ENCODE measurements around the gene TSPAN2.

Gene TSPAN2

DNA sequence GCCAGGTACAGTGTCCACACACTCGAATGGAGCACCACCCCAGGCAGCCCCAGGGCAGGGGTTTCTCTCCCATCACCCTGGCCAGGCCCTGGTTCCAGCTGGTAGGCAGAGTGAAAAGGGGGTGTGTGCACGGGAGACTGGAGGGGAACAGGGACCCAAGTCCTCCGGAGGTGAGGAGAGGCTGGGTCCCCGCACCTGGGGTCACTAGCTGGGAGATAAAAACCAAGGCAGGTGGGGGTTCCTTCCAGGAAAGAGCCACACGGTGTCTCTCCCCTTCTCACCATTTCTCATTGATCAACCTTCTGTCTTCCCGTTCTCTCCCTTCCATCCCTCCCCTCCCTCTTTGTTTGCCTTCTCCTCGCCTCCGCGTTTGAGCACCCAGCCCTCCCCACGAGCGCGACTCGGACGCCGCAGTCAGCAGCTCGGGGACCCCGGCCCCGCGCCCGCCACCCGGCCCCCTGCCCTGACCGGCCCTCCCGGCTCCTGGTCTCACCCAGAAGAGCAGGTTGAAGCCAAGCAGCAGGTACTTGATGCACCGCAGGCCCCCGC, 358 bp downstream of the TSPAN2 start:
- Histone ChIP-seq H3K4me3 (ENCODE audit: insufficient read depth, low read length, poor library complexity, severe bottlenecking) (no peak overlapping the region), H3K9me2 (replicated peaks; ENCODE audit: insufficient read depth, low read length) (no peaks in the 10 kb centered on the region), H3K9ac (ENCODE audit: low read length) (no peak overlapping the region), H3K27me3 (ENCODE audit: low read length) (no peaks in the 10 kb centered on the region), H4K20me1 (ENCODE audit: low read depth, low read length) (no peaks in the 10 kb centered on the region), H3K79me2 (ENCODE audit: insufficient read depth, low read length) (no peaks in the 10 kb centered on the region), H3F3A (ENCODE audit: insufficient read depth) (no peaks in the 10 kb centered on the region), H3K27ac (ENCODE audit: low read depth, low read length) (no peak overlapping the region), H3K9me3 (ENCODE audit: insufficient read depth, low read length) (no peaks in the 10 kb centered on the region), H3K36me3 (ENCODE audit: low read length) (no peaks in the 10 kb centered on the region), H2AFZ (ENCODE audit: low read depth, low read length, severe bottlenecking) (no peak overlapping the region), H3K4me2 (ENCODE audit: low read depth, low read length, poor library complexity, severe bottlenecking) (no peak overlapping the region)
- no peak for TF ChIP-seq EZH2phosphoT487 (conservative IDR thresholded peaks at IDR 0.05; ENCODE audit: low read length)
- TF ChIP-seq, protein P1, sequence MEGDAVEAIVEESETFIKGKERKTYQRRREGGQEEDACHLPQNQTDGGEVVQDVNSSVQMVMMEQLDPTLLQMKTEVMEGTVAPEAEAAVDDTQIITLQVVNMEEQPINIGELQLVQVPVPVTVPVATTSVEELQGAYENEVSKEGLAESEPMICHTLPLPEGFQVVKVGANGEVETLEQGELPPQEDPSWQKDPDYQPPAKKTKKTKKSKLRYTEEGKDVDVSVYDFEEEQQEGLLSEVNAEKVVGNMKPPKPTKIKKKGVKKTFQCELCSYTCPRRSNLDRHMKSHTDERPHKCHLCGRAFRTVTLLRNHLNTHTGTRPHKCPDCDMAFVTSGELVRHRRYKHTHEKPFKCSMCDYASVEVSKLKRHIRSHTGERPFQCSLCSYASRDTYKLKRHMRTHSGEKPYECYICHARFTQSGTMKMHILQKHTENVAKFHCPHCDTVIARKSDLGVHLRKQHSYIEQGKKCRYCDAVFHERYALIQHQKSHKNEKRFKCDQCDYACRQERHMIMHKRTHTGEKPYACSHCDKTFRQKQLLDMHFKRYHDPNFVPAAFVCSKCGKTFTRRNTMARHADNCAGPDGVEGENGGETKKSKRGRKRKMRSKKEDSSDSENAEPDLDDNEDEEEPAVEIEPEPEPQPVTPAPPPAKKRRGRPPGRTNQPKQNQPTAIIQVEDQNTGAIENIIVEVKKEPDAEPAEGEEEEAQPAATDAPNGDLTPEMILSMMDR (IDR thresholded peaks at IDR 0.05; ENCODE audit: insufficient read depth, low read length, poor library complexity, severe bottlenecking), result no peak

DNA sequence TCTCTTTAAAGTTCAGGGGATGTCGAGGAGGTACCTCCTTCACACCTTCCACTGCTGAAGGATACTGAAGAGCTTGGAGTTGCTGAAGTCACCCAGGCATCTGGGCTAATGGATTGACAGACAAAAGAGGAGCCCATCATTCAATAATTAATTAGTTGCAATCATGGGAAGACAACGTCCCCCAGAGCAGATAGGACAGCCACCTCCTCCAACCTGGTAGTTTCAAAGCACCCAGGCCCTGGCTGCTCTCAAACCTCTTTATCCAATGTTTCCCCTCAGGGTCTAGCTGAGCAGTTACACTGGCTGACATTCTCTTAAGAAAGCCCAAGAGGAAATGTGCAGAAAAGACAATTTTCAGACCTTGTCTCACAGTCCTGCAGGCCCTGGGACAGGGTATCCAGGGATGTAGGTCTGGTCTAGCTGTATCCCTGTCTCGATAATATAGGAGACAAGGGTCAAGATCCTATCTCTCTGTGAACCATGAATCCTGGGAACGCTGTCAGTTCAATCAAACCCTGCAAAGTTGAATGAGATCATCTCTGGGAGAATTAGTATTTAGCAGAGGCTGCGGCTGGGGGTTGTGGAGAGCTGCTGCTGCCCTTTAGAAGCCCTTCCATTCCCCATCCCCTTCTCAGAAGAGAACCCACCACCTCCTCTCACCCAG, 1.1 kb downstream of the TSPAN2 start:
- Histone ChIP-seq H3K9me2 (replicated peaks; ENCODE audit: insufficient read depth, low read length) (no peaks in the 10 kb centered on the region), H3K36me3 (ENCODE audit: low read length) (no peaks in the 10 kb centered on the region), H3K79me2 (ENCODE audit: insufficient read depth, low read length) (no peaks in the 10 kb centered on the region), H2AFZ (ENCODE audit: low read depth, low read length, severe bottlenecking) (no peak overlapping the region), H3K27me3 (ENCODE audit: low read length) (no peaks in the 10 kb centered on the region), H3F3A (ENCODE audit: insufficient read depth) (no peaks in the 10 kb centered on the region), H3K4me2 (ENCODE audit: low read depth, low read length, poor library complexity, severe bottlenecking) (no peak overlapping the region), H3K9ac (ENCODE audit: low read length) (no peak overlapping the region), H4K20me1 (ENCODE audit: low read depth, low read length) (no peaks in the 10 kb centered on the region), H3K4me3 (ENCODE audit: insufficient read depth, low read length, poor library complexity, severe bottlenecking) (no peak overlapping the region), H3K9me3 (ENCODE audit: insufficient read depth, low read length) (no peaks in the 10 kb centered on the region), H3K27ac (ENCODE audit: low read depth, low read length) (no peak overlapping the region)
- TF ChIP-seq EZH2phosphoT487 (conservative IDR thresholded peaks at IDR 0.05; ENCODE audit: low read length), result no peak
- TF ChIP-seq, protein P1 (IDR thresholded peaks at IDR 0.05; ENCODE audit: insufficient read depth, low read length, poor library complexity, severe bottlenecking), result no peak

- Histone ChIP-seq H3K4me3 (ENCODE audit: insufficient read depth, low read length, poor library complexity, severe bottlenecking) (no peak overlapping the region), H3K9me2 (replicated peaks; ENCODE audit: insufficient read depth, low read length) (no peaks in the 10 kb centered on the region), H4K20me1 (ENCODE audit: low read depth, low read length) (no peaks in the 10 kb centered on the region), H3K79me2 (ENCODE audit: insufficient read depth, low read length) (no peaks in the 10 kb centered on the region), H3K36me3 (ENCODE audit: low read length) (no peaks in the 10 kb centered on the region), H3K9me3 (ENCODE audit: insufficient read depth, low read length) (no peaks in the 10 kb centered on the region), H2AFZ (ENCODE audit: low read depth, low read length, severe bottlenecking) (no peak overlapping the region), H3K4me2 (ENCODE audit: low read depth, low read length, poor library complexity, severe bottlenecking) (no peak overlapping the region), H3K9ac (ENCODE audit: low read length) (no peak overlapping the region), H3K27ac (ENCODE audit: low read depth, low read length) (no peak overlapping the region), H3F3A (ENCODE audit: insufficient read depth) (no peaks in the 10 kb centered on the region), H3K27me3 (ENCODE audit: low read length) (no peaks in the 10 kb centered on the region)
- TF ChIP-seq EZH2phosphoT487 (conservative IDR thresholded peaks at IDR 0.05; ENCODE audit: low read length), result no peak
- TF ChIP-seq, protein P1 (IDR thresholded peaks at IDR 0.05; ENCODE audit: insufficient read depth, low read length, poor library complexity, severe bottlenecking), result no peak
Observed at GRCh38 chr1:115086176-115086830, 3.0 kb downstream of the TSPAN2 start.

Data from SU-DHL-6 (cell line).